Measurements from ENCODE around the gene RBMS1.

RBMS1 gene

DNA sequence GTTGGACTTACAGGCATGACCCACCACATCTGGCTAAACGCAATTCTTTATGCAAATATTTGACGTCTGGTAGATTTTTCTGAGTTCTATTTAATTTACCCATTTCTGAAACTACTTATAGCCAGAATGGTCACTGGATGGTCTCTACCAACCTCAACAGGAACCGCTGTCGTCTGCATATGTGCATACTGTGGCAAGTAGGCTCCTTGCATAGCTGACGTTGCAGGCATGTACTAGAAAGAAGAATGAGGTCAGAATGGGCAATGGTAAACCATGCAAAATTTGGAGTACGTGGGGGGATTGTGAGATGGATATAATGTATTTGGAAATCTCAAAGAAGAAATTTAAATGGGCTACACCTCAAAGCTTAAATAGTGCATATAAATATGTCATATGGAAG, 216.5 kb downstream of the RBMS1 start:
- no peak for DNase-seq (ENCODE audit: low spot score)

DNA sequence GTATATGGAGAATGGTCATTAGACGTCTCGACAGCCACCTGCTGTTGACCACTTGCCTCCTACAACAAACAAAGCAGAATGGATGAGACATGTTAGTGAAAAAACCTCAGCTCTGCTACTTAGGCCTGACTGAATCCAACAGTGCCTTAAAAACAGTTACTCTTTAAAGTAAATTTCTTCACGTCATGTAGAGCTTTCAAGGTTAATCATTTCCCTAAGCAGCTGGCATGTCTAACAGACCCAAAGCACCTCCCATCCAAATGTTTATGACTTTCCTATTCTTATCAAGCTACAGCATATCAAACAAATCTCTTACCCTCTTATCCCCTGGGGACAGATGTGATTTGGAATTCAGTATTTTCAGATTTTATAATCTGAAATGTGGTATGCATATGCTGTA, 218.0 kb downstream of the RBMS1 start:
- DNase-seq (ENCODE audit: low spot score), result no peak

DNA sequence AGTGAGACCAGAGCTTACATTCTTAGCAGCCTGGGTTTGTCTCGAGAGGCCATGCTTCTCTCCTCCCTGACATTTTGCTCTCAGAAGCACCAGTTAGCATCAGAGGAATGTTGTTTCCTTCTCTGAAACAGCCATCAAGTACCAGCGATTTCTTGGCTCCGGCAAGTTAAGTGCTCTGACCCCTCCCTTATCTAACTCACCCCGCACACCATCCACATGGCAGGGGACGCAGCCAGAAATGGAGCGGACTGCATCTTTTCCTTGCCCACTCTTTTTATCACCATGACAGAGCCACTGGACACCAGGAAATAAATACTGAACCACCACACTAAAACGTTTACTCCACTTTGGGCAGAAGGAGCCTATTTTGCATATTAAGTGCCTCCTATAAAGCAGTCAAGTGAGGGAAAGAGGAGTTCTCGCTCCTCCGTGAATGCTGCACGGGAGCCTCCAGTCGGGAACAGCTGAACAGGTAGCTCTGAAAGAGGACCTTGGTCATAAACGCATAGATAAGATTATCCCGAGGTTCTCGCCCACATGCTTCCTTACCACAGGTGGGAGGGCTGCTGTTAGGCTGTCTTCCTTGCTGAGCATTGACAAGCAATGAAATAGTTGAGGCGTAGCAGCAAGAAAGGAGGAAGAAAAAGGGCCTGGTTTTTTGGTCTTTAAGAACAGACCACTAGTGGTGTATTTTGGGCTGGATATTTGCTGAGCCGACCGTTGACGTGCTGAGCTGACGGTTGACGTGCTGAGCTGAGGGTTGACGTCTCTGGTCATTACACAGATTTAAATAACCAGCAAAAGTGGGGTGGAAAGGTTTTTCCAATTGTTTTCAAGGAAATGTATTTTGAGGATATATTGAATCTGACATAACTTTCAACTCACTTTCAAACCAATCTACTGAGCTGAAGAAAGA, 222.2 kb downstream of the RBMS1 start:
- DNase-seq (ENCODE audit: low spot score), result no peak

- DNase-seq (ENCODE audit: low spot score), result no peak
Observed at GRCh38 chr2:160270571-160271113, 223.0 kb downstream of the RBMS1 start.

DNA sequence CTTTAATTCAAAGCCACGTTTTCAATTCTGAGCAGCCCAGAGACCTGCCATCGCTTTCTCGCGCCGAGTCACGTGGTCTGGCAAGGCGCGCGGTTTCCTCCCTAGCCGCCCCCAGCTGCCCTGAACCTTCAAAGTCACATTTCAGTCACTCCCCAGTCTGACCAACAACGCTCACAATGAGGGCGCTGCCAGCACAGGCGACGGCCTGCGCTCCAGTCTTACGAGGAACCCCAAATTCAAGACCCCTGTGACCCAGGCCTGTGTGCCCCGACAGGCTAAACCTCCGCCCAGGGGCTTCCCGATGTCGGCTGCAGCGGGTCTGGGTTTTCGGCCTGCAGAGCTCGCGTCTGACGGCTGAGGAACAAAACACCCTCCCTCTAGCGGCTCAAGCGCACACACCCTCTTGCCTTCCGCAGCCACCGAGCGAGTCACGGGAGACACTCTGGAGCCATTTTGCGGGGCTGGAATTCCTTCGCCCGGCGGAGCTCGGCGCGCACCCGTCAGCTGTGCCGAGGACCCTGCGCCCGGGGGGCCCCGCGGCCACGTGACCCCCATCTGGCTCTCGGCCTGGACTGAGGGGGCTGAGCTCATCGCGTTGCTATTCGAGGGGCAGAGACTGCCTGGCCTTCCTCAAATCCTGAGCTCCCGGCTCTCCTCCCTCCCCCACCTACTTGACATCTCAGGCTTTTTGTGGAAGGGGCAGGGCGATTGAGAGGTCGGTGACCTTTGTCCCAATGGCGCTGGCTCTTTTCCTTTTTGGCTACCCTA, 223.6 kb downstream of the RBMS1 start:
- DNase-seq (ENCODE audit: low spot score), result peak; percentile 68

DNA sequence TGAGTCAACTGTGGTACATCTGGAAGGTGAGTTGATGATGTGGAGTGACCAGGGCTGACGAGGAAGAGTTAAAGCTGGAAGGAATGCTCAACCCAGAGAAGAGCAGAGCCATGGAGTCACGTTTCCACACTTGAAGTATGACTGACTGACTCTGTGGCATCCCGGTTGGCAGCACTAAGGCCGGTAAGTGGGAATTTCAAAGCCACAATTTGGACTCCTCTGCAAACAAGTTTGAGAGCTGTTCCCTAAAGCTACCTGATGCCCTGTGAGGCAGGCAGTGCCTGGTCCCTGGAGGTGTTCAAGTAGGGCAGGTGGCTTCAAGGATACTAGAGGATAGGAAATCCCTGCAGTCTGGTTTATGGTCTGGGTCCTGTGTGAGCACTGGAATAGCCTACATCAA, 224.2 kb downstream of the RBMS1 start:
- DNase-seq (ENCODE audit: low spot score), result peak; percentile 10

DNA sequence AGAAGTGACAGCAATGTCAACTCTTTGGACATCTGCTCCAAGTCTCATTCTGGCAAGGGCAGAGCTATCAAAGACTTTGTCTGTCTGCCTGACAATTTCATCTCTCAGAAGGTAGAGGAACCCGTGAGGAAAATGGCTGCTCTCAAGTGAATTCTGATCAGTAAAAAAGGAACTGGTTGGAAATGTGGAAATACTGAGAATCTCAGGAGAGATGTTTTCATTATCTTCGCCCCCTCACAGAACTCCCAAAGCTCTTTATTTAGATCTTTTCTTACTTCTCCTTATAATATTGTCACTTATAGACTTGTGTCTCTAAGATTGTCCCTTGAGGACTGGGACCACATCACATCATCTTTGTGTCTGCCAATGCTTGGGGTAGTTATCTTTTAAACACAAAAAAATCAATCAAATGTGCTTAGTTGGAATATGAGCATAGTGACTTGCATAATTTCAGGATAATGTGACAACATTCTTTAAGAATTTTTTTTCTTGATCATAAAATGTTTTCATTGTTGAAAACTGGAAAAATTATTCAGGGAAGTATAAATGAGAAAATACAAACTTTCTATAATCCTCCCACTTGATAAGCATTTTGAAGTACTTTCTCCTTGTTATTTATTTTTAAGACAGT, 225.3 kb downstream of the RBMS1 start:
- no peak for DNase-seq (ENCODE audit: low spot score)

DNA sequence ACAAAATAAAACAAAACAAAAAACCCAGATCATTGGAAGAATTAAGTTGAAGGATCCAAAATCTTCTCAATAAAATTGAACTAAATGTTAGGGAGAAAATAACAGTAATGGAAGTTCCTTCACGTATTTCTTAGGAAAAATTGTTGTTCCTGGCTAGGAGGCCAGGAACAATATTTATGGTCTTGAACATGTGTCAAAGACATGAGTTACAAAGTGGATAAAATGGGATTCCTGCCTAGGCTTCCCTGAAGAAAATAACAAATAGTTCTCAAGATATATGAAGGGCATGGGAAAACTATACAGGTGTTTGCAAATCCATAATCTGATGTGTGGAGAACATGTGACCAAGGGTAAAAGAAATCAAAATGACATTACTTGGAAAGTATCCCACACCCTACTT, 225.9 kb downstream of the RBMS1 start:
- DNase-seq (ENCODE audit: low spot score), result no peak

- DNase-seq (ENCODE audit: low spot score), result no peak
Observed at GRCh38 chr2:160267022-160267421, 226.6 kb downstream of the RBMS1 start.

- DNase-seq (ENCODE audit: low spot score), result no peak
Observed at GRCh38 chr2:160266037-160266551, 227.5 kb downstream of the RBMS1 start.

GRCh38 chr2:160264308-160264707, 229.3 kb downstream of the RBMS1 start:
- DNase-seq (ENCODE audit: low spot score), result no peak

DNA sequence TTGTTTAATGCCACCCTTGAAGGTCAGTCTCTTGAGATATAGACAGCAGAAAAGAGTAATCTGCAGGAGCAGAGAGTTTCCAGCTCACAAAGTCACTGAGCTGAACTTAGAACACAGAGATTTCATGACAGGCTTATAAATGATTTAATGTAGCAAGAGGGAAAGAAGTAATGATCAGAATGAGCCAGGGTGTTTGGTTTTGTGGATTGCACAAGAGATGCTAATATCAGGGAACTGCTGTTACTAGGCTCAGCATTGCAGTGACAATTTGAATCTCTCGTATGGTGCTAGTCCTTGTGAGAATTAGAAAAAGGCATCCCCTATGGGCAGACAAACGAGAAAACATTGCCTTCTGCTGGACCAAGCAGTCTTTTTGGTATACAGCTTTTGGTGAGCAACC, 231.9 kb downstream of the RBMS1 start:
- DNase-seq (ENCODE audit: low spot score), result no peak

DNA sequence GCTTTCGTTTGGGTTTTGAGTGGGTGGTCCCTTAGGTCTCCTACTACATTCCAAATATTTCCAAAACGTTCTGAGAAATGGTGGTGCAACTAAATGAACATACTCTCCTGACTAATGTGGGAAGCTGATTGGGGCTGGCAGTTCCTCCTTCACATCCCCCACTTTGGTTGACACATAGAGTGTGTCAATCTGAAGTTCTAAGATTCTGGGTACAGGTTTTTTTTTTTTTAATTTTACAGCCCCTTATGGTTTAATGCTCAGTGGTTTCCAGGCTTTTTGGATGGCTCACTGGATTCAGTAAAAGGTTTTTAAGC, 235.2 kb downstream of the RBMS1 start:
- DNase-seq (ENCODE audit: low spot score), result no peak

DNA sequence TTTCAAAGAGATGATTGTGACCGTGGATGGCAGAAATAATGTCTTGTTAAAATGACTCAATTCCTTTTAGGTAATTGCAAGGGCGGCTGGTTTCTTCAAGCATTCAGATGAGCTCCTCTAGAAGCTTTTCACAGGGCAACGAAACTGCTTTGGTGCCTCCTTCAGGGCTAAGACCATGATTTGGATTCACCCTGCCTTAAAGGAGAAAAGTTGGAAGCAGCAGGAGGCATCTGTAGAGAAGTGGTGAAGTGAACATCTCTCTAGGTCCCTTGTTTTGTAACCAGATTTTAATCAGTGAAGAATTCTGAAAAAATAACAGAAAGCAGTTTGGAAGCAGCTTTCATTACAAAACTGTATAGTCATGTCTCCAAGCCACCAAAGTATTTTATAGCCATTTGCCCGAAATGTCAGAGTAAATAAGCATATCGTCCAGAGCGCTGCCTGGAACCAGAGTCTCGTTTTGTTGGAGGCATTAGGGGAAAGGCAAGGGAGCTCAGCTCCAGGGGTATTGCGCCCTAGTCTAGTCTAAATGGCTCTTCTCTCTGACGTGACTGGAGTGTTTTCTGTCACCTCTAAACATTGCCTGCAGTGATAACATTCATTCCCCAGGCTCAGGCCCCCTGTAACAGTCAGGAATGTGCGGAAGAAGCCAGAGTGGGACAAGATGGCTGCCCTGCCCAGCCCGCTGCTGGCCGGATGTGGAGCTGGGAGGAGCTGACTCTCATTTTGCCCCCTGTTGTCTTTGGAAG, 235.7 kb downstream of the RBMS1 start:
- DNase-seq (ENCODE audit: low spot score), result no peak

GRCh38 chr2:160257041-160257742, 236.4 kb downstream of the RBMS1 start:
- no peak for DNase-seq (ENCODE audit: low spot score)

DNA sequence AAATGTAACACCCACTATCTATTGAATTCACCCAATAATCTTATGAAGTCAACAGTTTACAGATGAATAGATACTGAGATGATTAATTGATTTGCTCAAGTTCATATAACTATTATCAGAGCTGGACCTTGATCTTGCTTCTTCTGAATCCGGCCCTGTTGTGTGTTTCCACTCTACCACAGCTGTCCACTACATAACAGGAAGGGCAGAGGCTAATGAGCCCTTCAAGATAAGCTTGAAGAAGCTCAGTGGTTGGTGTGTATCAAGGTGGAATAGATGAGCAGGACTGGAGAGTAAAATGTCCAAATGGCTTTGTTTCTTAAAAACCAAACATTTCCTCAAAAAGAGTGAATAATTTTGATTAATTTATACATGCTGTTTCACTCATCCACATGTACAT, 237.1 kb downstream of the RBMS1 start:
- DNase-seq (ENCODE audit: low spot score), result no peak

DNA sequence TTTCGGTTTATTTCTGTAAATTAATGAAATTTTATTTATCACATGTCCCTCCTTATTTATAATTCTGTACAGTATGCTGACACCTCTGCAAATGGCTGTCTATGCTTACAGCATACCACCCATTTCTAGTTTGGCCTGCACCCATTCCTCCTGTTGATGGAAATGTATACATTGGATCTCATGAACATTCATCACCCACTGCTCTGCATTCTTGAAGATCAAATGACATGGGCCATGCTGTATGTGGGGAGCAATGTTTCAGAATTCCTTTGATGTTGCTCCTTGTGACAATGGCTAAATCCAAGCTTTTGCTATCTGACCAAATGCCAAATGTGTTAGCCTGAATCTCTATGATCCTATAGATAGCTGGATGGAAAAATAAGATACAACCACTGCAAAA, 238.2 kb downstream of the RBMS1 start:
- no peak for DNase-seq (ENCODE audit: low spot score)

DNA sequence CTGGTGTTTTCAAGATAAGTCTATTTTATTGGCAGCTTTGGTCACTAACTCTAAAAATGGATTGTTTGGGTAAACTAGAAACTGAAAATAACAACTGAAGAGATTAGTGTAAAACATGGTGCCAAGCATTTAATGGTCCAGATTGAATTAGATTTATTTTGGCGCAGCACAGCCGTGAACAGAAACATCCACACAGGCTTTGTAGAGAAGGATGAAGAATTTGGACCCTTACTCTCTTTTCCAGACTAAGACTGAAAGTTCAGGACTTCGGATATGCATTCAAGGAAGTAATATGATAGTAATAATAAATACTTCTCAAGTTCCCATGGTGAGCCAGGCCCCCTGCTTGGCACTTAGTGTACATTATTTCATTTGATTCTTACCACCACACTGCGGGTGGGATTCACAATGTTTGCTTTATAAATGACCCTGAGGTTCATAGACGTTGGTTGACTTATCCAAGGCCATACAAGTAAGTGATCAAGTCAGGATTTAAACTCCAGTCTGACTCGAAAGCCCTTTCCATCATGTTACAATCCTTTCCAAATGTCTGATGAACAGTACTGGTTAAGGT, 239.3 kb downstream of the RBMS1 start:
- DNase-seq (ENCODE audit: low spot score), result no peak

GRCh38 chr2:160253440-160254188, 240.0 kb downstream of the RBMS1 start:
- no peak for DNase-seq (ENCODE audit: low spot score)

DNA sequence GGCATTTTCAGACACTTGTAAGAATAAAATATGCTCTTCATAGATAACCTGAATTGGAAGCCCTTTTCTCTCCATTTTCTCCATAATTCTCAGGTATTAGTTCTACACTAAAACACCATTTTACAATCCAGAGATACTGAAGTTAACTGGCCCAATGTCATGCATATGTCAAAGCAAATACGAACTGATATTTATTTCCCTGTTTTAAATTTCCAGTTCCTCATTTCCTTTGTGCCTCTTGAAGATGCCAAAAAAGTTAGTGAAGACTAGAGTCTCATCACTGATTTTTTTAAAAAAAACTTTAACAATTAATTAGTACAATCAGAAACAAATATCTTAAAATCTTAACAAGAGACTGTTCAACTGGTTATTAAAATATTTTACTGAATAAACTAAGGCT, 240.7 kb downstream of the RBMS1 start:
- no peak for DNase-seq (ENCODE audit: low spot score)
